Measurements from ENCODE around the gene KIAA0513. TPM values are rescaled to one million over a fixed set of nuclear protein-coding genes. Genes with fewer than 3 reads are reported as not detected.

Gene KIAA0513
- polyA plus RNA-seq, 4 donors = 3.6 to 6.6 (median 5.2) TPM

DNA sequence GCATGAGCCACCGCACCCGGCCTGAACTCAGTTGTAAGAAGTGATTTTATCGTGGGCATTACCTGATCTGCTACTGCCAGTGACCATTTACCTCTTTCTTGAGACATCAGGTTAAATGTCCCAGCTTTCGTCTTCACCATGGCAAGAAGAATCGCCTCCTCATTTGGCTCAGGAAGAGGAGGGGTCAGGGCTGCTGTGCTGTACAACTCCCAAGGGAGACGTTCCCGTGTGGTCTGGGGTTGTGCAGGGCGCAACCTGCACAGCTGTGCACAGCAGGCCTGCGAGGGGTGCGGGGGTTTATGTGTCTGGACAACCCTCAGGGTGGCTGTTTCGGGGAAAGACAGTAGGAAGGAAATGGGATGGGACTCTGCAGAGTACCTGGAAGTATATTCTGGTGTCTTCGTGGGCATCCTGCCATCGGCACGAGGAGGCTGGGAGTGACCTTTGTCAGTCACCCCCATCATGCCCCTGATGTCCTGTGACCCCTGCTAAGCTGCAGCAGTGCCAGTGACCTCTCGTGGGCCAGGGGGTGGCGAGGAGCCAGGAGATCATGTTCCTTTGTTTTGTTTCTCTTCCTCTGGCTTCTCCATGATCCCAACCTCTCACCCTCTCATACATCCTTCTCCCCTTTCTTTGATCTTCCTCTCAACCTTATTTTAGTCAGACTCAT is 57.4 kb downstream of the KIAA0513 start:
- no peak for DNase-seq (ENCODE audit: low read depth in 4 of 4, low spot score in 3 of 4)

DNA sequence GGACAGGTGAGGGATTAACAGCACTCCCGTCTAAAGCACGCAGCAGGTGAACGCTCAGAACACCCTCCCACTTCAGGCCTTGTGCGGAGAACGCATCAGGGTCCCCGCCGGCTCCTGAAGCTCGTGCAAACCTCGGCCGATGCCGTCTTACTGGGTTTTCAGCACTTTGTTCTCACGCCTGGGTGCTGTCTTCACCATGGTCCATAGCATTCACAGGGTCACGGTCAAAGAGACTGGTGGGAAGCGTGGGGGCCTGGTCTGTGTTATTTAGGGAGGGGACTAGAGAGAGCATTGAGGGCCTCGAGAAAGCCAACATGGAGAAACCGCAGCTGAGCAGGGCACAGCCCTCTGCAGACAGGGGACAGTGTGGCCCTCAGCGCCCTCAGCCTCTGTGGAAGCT is 58.1 kb downstream of the KIAA0513 start:
- no peak for DNase-seq (ENCODE audit: low read depth in 4 of 4, low spot score in 3 of 4)

DNA sequence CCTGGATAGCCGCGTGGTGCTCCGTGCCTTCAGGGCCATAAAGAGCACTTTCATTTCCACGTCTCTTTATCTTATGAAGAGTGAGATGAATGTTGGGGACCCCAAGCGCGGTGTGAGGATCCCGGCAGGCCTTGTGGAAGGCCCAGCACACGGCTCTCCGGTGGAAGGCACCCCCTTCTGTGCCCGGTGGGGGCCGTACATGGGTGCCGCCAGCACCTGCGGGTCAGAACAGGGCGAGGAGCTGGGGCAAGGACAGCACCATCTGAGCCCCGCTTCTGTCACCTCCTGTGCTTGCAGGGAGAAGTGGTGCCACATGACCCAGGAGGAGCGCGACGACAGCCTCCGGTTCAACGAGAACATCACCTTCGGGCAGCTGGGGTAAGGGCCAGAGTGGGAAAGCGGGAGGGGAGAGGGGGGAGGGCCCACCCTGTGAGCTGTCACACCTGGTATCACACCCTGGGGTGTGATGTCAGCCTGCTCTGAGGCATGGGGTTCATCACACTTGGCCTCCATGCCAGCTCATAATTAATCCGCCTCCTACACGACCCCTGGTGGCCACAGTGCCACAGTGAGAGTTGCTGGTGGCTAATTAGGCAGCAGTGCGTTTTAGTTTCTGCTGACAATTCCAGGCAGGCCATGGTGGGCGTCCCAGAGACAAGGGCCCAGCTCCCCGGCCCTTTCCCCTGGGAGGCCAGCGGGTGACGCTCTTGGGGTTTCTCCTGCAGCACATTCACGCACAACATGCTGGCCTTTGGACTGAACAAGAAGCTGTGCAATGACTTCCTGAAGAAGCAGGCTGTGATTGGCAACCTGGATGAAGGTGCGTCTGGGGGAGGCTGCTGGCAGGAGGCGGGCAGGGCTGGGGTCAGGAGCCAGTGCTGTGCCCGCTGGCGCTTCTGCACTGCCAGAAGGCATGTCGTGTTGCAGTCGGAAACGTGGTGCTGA is 59.0 kb downstream of the KIAA0513 start:
- DNase-seq (ENCODE audit: low read depth in 4 of 4, low spot score in 3 of 4) = peak; percentile 44 to 56 (median 50)

DNA sequence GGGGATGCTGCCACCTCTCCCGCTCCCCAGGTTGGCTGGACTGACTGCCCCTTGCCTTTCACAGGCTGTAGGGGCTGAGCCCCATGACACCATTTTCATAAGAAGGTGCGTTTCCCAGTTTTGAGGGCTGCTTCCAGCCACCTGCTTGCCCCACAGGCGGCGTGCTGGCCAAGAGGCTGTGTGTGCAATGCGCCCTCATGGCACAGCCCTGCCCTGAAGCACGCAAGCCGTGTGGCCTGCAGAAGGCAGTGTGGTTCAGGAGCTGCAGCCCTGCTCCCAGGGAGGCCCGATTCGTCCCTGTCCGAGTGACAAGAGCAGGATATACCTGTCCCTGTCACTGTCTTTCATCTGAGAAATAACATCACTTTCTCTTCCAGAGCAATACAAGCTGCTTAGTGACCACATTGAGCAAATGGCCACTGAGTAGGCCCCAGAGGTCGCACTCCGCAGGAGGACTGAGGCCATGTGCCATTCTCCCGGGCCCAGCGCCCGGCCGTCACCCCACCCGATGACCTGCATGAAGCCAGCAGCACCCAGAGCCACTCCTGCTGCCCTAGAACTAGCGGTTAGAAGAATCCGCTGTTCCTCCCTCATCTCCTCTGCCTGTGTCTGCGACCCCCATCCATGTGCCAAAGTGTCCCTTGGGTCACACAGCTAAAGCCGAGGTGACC is 60.4 kb downstream of the KIAA0513 start:
- DNase-seq (ENCODE audit: low read depth in 4 of 4, low spot score in 3 of 4) = no peak

DNA sequence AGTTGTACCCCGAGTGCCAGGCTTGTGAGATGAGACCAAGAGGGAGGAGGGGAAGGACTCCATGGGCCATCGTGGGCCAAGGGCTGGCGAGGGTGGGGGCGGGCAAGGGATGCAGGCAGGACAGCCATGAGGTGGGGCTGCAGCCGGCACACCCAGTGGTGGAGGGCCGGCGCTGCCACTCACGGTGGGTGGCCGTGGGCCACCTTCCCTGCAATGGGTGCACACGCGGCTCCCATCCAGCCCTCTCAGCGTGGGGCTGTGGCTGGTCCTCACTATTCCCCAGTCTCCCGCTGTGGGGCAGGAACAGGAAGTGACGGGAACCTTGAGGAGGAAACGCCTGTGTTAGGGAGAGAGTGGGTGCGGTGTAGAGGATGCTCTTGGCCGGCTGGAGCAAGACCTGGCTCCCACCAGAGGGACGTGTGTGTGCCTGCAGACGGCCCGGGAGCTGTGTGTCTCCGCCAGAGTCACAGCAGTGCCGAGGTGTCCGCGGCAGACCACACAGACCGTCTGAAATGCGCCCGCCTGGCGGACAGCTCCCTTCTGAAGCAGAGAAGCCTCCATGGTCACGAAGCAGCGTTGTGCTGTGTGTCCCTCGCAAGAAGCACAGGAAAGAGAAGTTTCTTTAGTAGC is 61.1 kb downstream of the KIAA0513 start:
- DNase-seq (ENCODE audit: low read depth in 4 of 4, low spot score in 3 of 4) = no peak

DNA sequence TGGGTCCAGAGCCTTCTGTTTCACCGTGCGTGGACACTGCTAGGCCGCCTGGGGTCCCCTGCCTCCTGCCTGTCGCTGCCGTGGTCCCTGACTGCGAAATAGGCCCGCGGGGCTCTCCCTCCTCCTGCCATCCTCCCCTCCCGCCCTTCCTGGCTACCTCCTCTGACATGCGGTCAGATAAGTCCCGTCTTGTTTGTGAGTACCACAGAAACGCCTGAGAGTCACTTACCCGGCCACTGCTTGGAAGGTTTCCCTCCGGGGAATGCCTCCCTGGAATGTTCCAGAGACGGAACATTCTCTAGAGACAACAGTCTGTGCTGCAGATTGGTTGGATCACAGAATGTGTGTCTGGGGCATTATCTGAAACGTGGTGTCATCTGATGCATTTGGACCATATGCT is 61.9 kb downstream of the KIAA0513 start:
- DNase-seq (ENCODE audit: low read depth in 4 of 4, low spot score in 3 of 4) = no peak

DNA sequence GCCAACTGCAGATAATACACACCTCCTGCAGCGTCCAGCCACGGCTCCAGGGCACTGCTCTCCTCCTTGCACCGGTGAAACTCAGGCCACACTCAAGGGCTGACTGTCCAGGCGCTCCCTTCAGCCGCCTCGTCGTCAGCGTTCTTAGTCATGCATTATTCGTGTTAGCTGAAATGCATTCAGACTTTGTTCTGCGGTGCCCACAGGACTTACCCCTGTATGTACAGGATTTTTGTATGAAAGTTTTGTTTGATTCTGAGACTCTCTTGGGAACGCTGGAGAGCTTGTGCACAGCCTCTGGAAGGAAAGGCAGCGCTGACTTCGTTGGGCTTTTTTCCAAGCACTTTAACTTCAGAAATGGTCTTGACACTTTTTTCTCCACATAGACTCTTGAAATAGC is 62.6 kb downstream of the KIAA0513 start:
- no peak for DNase-seq (ENCODE audit: low read depth in 4 of 4, low spot score in 3 of 4)

DNA sequence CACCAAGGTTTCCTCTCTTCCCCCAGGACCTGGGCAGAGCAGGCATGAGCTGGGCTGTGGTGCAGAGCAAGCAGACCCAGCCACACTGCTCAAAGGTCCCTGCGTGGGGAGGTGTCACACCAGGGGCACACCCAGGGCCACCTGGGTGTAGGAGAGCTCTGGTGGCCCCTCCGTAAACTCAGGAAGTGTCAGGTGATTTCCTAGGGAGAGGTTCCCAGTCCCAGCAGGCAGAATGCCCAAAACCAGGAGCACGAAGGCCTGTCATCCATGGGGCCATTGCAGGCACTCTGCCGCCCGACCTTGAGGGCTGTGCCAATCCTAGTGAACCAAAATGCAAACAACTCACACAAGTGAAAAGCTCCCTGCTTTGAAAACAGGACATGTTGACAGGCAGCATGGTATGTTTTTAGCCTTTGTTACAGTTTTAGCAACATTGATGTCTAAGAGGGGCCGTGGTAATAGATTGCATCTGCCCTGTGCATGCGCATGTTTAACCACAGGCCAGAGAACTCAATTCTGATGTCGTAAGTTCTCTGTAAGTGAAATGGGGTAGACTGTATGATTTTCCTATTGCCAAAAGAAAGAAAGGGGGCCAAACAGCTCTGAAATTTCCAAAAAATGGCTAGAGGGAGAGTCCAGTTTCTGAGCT is 63.4 kb downstream of the KIAA0513 start:
- DNase-seq (ENCODE audit: low read depth in 4 of 4, low spot score in 3 of 4) = no peak

DNA sequence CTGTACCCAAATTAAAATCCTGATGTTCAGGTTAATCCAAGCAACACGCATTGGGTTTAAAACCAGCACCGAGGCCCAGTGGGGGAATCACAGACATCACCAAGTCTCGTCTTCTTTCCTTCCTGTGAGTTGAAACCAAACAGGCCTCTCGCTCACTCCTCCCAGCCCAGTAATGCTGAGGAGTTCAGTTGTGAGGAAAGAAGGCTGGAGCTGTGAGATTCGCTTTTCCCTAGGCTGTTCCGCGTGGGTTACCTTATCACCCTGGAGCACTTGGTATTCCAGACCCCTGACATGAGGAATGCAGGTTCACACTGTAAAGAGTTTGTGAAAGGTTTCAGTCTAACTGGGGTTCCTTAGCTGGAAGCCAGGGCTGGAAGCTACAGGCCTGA is 63.9 kb downstream of the KIAA0513 start:
- DNase-seq (ENCODE audit: low read depth in 4 of 4, low spot score in 3 of 4) = no peak

DNA sequence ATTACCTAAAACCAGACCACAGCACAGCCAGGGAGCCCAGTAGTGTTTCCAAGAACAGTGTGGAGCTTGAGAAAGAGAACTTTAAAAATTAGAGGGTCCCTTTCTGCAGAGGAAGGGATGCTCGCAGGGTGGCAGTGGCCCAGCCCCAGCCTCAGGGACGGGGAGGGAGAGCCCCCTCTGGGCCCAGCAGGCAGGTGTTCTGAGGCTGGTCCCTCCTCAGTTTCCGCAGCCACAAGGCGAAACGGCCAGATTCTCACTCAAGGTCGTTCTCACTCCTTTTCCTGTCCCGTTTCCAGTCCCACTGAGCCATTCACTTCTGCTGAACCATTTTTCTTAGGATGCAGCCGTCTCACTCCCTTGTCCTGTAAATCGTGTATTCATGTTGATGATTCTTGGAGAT is 64.7 kb downstream of the KIAA0513 start:
- no peak for DNase-seq (ENCODE audit: low read depth in 4 of 4, low spot score in 3 of 4)

DNA sequence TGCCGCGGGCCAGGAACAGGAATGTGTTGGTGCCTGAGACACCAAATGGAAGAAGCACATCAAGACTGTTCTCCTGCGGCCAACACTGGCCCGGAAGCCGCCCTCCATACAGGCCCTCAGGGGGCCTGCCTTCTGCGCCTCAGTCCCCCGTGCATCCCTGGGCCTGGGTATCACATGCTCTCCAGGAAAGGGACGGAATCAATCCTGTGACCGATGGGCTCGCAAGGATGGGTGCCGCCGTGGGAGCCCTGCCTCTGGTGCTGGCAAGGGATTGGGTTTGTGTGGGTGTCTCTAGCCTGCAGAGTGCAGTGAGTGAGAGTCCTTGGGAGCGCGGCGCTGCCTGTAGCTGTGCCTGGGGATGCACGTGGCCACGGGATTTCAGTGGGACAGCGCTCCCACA is 65.3 kb downstream of the KIAA0513 start:
- DNase-seq (ENCODE audit: low read depth in 4 of 4, low spot score in 3 of 4) = no peak

DNA sequence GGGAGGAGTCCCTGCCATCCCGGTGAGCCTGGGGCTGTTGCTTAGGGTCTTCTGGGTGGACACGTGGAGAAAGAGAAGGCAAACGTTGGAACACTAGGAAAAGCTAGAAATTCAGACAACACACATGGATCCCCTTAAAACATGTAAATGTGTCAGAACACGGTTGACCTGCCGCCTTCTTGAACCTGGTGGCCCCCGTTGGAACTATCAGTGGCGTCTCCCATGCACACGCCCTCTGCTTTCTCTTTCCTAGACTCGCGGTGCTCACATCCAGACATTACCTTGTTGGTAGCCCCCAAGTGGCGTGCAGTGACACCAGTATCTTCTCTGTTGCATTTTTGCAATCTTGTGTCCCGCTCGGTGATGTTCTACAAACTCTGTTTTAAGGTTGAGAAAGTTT is 66.1 kb downstream of the KIAA0513 start:
- DNase-seq (ENCODE audit: low read depth in 4 of 4, low spot score in 3 of 4) = no peak

DNA sequence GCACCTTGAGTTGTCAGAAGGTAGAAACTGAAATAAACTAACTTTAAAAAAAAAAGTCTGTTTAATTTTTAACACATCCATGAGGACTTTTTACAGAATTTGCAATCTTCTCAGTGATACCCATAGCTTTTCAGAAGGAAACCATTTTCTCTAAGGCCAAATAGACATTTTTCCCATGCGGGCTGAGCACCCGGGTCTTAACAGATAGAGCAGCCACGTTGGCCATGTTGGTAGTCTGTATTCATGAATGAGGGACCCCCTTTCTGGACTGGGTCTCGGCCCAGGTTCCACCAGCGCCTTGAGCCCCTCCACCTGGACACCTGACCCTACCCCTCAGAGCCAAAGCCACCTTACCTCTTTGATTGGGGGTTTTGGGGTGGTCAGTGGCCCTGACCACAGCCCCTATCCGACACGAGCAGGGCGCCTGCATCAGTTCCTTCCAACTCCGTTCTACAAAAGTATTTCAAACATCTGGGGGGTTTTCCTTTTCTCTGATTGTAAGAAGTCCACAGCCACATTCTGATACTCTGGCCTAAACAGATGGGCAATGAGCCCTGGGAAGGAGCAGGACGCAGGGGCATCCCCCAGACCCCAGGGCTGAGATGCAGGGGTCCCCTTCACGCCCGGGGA is 66.7 kb downstream of the KIAA0513 start:
- no peak for DNase-seq (ENCODE audit: low read depth in 4 of 4, low spot score in 3 of 4)

DNA sequence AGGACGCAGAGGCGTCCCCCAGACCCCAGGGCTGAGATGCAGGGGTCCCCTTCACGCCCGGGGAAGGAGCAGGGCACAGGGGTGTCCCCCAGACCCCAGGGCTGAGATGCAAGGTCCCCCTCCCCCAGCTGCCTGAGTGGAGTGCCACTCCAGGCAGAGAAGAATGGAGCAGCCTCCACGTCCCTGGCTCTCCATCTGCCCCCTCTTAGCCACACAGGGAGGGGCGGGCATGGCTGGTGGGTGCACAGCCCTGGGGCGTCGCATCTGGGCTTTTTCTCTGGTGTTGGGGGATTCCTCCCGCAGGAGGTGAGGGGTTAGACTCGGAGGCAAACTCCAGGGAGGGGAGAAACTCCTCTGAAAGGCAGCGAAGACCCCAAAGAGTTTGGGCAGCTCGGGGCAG is 67.2 kb downstream of the KIAA0513 start:
- DNase-seq (ENCODE audit: low read depth in 4 of 4, low spot score in 3 of 4) = no peak

DNA sequence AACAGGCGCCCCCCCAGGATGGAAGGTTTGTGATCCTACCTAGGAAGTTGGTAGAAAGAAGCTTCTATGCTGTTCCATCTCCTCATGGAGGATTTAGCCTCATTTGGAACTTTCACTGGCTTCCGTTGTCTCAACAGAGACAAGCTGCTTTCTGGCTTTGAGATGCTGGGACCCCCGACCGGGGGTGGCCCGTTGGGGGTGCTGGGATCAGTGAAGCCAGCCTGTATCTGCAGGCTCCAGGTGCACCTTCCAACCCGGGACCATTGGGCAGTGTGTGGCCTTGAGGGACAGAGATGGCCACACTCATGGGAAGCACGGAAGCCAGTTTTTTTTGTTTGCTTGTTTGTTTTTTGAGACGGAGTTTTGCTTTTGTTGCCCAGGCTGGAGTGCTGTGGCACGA is 69.3 kb downstream of the KIAA0513 start:
- no peak for DNase-seq (ENCODE audit: low read depth in 4 of 4, low spot score in 3 of 4)

DNA sequence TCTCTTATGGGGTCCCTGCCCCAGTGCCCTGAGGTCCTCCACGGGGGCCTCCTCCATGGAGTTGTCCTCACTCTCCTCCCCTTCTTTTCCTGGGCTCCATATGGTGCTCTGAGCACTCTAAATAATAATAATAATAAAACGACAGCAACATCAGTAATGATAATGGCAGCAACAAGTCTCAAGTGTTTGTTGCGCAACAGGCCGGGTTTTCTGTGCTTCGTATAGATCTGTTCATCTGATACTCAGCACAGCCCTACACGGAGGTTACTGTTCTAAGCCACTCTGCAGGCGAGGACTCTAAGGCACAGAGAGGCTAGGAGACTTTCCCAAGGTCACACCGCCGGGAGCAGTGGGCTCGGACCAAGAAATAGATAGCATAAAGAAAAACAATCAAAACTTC is 71.0 kb downstream of the KIAA0513 start:
- DNase-seq (ENCODE audit: low read depth in 4 of 4, low spot score in 3 of 4) = no peak

DNA sequence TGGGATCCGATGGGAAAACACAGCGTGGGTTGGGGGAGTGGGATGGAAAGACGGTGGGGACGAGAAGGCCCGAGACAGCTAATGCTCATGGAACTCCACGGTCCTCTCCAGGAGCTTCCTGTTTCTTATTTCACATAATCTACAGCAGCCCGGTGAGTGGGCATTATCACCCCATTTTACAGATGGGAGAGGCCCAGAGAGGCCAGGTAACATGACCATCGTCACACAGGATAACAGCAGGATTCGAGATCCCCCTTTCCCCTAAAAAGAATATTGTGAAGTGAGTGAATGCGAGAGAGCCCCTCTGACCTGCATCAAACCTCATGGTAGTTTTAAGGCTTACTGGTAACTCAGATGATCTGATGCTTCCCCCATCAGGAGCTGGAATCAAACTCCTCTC is 72.7 kb downstream of the KIAA0513 start:
- no peak for DNase-seq (ENCODE audit: low read depth in 4 of 4, low spot score in 3 of 4)

DNA sequence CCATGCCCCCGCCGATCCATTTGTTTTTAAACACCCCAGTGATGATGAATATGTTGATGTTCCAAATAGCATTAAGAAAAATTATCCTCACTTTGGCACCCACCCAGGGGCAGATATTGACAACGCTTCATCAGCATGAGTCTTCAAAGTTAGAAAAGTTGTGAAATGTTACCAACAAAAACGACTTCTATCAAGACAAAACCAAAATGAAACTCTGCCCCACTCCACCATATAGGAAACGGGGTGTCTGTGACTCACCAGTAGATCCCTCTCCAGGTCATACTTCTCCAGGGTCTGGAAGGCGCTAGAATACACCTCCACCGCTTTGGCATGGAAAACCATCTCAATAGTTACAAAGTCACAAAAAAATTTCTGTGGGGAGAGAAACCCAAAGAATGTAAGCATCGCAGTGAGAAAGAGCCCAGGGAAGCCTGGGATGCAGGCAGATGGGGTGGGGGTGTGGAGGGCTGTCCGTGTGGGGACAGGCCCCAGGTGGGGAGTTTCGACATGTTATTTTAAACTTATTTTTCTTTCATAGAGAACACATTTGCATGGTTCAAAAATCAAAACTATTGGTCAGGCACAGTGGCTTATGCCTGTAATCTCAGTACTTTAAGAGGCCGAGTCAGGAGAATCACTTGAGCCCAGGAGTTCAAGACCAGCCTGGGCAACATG is 74.5 kb downstream of the KIAA0513 start:
- DNase-seq (ENCODE audit: low read depth in 4 of 4, low spot score in 3 of 4) = no peak
